ENCODE measurements around the gene CDR2L.
"Not testable (repeated sequence)": the region's sequence is repeated elsewhere in the genome, so short reads cannot be mapped to it uniquely, and the experiment has no call there.

Gene CDR2L

DNA sequence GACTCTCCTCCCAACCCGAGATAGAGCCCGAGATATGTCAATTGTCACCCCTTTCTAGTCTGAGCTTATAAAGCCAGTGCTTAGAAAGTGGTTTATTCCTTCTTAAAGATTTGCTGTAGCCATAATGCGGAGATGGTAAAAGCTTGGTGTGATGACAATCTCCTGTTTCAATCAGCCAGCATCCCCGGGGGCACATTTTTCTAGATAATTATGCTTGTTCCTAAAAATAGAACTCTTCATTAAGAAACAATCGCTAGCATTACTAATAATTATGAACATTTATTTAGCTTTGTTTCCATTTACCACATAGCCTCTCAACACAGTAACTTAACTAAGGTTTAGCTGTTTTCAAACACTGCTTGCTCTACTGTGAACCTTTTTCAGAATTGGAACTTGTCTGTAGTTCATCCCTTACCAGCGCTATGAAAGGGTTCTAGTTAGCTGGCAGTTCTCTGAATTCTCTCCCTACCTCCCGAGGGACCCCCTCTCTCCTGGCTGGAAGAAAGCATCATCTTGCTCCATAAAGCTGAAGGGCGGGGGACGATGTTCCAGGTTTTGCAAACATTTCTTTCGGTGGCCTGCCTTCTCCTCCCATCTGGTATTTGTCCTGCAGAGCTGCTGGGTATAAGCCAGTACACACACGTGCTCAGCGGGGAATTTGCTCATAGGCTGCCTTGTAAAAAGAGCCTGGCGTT lies 24.1 kb downstream of the CDR2L start:
- DNase-seq = no peak

GRCh38 chr17:75012096-75012345 lies 24.6 kb downstream of the CDR2L start:
- DNase-seq = no peak

- peak; percentile 73 to 85 for DNase-seq
These were observed 25.1 kb downstream of the CDR2L start, which contains the start of gene MRPL58 for GRCh38 chr17:75012346-75013091. MRPL58 (plus strand) TSS chr17:75012670; CDS start chr17:75012687, 17 bp downstream.

DNA sequence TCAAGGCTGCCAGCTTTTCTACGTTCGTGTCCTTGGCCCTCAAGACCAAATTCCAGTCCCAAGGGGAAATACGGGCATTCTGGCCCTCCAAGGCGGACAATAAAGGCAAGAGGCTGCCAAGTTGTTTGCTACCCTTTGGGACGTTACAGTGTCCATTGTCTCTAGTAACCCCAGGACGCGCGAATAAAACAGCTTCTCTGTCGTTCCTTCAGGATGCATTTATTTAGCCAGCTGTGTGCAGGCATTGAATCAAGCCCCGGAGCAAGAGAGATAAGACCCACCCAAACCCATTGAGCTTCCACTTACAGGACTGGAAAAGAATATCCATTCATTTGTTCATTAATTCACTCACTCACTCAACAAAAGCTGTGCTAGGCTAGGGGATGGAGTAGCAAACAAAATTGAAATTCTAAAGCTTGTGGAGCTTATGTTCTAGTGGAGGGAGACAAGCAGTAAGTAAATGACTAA lies 25.7 kb downstream of the CDR2L start:
- DNase-seq = peak in 1 of 2 donors; percentile 9

DNA sequence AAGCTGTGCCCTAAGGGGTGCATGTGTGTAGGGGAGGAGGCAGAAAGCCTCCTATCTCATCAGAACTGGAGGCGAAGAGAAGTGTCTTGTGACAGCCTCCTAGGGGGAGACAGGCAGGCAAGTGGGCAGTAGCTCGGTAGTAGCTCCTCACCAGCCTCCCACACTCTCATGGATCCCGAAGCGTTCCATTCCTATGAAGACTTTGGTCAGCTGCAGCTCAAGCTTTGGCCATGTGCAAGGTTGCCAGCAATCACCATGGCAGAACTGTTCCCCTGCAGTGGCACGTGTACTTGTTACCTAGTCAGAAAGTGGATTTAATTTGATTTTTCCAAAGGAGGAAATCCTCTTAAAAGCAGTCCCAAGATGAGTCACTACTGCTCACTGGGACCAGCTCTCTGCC lies 31.7 kb downstream of the CDR2L start:
- DNase-seq = no peak

GRCh38 chr17:75019710-75020109 lies 32.3 kb downstream of the CDR2L start:
- DNase-seq = no peak

- DNase-seq = no peak
These were observed 33.1 kb downstream of the CDR2L start for GRCh38 chr17:75020331-75021110.

DNA sequence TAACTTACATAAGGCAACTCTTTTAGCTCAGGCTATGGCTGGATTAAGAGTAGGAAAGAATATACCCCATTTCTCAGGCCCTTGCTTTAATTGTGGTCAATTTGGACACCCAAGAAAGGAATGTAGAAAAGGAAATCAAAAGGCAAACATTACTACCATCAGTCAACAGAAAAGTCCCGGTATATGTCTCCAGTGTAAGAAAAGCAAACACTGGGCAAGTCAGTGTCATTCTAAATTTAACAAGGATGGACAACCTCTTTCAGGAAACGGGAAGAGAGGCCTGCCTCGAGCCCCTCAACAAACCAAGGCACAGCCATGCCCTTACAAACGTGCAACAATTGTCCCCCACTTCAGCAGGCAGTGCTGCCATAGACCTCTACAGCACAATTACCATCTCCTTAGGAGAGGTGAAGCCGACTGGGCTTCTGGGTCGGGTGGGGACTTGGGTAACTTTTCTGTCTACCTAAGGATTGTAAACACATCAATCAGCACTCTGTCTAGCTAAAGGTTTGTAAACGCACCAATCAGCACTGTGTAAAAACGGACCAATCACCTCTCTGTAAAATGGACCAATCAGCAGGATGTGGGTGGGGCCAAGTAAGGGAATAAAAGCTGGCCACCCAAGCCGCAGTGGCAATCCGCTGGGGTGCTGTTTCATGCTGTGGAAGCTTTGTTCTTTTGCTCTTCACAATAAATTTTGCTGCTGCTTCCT lies 37.4 kb downstream of the CDR2L start:
- DNase-seq = no peak

DNA sequence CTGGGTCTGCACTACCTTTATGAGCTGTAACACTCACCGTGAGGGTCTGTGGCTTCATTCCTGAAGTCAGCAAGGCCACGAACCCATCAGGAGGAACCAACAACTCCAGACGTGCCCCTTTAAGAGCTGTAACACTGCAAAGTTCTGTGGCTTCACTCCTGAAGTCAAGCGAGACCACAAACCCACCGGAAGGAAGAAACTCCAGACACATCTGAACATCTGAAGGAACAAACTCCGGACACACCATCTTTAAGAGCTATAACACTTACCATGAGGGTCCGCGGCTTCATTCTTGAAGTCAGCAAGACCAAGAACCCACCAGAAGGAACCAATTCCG lies 37.9 kb downstream of the CDR2L start:
- DNase-seq = not testable (repeated sequence)

DNA sequence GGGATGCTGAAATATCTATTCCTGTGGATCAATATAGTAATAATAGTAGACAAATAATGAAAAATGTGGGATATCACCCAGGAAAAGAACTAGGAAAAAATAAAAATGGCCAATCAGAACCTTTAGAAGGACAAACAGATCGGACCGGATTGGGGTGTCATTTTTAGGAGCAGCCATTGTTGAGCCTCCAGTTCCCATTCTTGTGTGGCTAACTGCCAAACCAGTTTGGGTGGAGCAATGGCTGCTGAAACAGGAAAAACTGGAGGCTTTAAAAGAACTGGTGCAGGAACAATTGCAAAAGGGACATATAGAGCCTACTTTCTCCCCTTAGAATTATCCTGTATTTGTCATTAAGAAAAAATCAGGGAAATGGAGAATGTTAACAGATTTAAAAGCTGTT lies 39.2 kb downstream of the CDR2L start:
- DNase-seq = peak in 1 of 2 donors; percentile 51

- no peak for DNase-seq
These were observed 42.7 kb downstream of the CDR2L start for GRCh38 chr17:75030161-75030560.

GRCh38 chr17:75031972-75032719 lies 44.7 kb downstream of the CDR2L start:
- peak; percentile 82 to 88 for DNase-seq

DNA sequence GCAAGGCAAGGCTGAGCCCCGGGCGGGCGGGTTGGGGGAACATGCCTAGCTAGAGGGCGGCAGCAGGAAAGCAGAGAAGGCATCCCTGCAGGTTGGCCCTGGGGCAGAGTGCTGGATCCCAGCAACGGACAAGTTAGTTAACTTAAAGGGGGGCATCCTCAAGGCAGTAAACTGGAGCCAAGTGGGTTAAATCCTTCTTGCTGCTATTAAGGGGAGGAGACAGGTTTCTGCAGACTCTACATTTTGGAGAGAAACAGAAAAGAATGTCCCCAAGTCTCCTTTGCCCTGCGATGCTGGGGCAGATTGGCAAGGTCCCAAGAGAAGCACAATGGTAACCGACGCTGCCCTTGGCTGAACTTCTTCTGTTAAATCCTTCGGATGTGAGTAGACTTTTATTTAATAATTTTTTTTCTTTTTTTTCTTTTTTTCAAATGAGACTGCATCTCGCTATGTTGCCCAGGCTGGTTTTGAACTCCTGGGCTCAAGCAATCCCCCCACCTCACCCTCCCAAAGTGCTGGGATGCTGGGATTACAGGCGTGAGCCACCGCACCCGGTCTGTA lies 45.4 kb downstream of the CDR2L start:
- no peak for DNase-seq

GRCh38 chr17:75033346-75034235 lies 46.2 kb downstream of the CDR2L start:
- DNase-seq = peak; percentile 86 to 99

DNA sequence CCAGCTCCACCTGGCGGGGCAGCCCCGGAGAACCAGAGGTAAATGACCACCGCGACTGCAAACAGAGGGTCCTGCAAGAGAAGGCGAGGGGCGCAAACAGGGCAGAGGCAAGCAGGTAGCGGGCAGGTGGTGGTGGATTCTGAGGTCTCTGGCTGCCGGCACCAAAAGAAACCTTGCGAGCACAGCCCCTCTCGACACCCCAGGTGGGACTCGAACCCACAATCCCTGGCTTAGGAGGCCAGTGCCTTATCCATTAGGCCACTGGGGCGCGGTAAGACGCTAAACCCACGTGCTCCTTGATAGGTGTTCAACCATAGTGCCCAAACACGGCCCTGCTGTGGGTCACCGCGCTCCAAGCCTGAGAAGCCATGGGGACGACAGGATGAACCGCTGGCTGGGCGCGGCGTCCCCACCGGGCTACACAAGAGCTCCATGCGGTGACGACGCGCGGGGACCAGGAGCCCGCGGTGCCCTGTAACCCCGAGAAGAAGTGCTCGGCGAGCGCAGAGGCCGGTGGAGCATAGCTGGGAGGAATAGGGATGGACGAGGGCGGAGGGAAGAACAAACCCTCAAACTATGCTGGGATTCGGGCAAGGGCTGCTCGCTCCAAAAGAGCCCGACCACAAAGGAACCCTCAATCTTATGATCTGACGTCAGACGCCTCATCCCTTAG lies 46.9 kb downstream of the CDR2L start:
- DNase-seq = peak; percentile 83 to 95

- DNase-seq = peak in 1 of 2 donors; percentile 64
These were observed 49.3 kb downstream of the CDR2L start for GRCh38 chr17:75036643-75037268.

DNA sequence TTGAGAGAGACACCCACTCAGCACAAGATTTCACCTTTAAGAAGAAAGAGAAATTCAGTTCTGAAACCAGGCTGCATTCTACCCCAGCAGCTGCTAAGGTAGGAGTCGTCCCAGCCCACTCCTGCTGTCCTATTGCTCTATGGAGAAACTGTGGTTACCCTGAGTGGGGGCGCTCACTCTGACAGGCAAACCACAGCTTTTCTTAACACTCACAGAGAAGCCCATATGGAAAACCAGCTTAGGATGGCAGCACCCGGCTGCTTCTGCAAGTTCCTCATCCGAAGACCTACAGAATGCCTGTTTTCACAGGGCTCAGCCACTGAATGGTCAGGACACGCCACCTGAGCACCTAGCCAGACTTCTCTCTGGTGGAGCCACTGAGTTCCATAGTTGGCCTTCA lies 51.8 kb downstream of the CDR2L start:
- no peak for DNase-seq

DNA sequence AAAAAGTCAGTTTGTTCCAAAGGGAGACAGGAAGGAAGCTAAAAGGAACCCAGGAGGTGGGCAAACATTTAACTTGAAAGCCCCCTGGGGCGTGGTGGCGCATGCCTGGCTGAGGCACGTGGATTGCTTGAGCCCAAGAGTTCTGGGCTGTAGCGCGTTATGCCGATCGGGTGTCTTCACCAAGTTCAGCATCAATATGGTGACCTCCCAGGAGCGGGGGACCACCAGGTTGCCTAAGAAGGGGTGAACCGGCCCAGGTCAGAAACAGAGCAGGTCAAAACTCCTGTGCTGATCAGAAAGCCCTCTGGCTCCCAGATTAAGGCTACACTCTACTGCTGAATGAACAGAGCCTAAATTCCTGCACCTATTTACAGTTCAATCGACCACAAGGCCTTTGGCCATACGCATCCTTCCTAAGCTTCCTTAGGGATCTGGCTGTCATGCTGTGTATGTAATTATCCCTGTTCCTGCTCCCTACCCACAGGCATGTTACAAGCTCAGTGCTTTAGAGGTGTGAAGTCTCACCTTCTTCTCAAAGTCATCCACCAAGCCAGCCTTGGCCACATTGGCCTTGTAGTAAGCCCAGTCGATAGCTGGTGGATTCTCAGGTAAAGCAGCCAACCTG lies 54.3 kb downstream of the CDR2L start:
- DNase-seq = no peak

DNA sequence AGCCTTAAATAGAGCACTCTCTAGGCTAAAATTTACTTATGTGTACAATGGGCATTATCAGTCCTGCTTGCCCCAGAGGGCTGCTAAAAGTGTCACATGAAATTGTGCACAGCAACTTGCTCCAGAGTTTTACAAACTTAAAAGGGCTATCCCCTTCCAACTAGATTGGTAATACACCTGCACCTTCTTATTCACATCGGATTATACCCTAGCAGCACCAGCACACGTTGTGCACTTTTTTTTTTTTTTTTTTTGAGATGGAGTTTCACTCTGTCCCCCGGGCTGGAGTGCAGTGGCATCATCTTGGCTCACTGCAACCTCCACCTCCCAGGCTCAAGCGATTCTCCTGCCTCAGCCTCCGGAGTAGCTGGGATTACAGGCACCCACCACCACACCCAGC lies 56.4 kb downstream of the CDR2L start:
- DNase-seq = not testable (repeated sequence)

Data from inflammatory macrophage treated with lipopolysaccharide for 1 hour (primary cell).